GM18505 (cell line): ENCODE measurements around the gene ZMYND19.
"Not testable (repeated sequence)": the region's sequence is repeated elsewhere in the genome, so short reads cannot be mapped to it uniquely, and the experiment has no call there.

Source experiments
- ATAC-seq: cut with Tn5 transposase; IDR thresholded peaks from one replicate; pipeline ENCODE4 v1.9.1; 2021; ENCODE audit not compliant: unreplicated experiment
- POLR2A ChIP-seq: IDR thresholded peaks from 4 replicates; pipeline ENCODE4 v1.6.1; 2011; ENCODE audit warnings: borderline replicate concordance; ENCODE audit not compliant: insufficient read depth, insufficient read length; ENCODE audit errors: extremely low read depth

The ZMYND19 gene

DNA sequence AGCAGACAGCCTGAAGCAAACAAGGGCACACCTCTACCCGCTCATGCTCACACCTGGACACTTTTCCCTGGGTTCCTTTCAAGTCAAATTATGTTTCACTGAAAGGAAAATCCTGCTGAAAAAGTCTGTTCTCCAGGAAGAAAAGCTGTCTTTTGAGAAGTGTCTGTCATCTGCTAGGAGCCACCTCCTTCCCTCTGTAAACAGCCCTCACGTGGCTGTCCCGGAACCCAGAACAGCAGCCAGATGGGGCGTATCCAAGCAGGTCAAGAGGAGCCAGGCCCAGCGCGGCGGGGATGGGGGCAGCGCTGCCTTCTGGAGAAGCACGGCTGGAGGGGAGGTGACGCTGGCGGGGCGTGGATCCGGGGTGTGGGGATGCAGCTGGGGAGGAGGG lies 40.1 kb downstream of the ZMYND19 start, which contains the start of gene PNPLA7:
TSS of gene PNPLA7 (minus strand) at position 172 of the 391 bp plus-strand sequence. CDS start 205 bp downstream, outside the sequence.
- no peak for TF ChIP-seq POLR2A
- no peak for ATAC-seq

GRCh38 chr9:137547687-137548543 lies 42.4 kb downstream of the ZMYND19 start:
- ATAC-seq = no peak

GRCh38 chr9:137545123-137545522 lies 45.2 kb downstream of the ZMYND19 start:
- ATAC-seq = no peak
- no peak for TF ChIP-seq POLR2A

More at GRCh38 chr9:137547687-137548543, 42.4 kb downstream of the ZMYND19 start:
- no peak for TF ChIP-seq POLR2A

DNA sequence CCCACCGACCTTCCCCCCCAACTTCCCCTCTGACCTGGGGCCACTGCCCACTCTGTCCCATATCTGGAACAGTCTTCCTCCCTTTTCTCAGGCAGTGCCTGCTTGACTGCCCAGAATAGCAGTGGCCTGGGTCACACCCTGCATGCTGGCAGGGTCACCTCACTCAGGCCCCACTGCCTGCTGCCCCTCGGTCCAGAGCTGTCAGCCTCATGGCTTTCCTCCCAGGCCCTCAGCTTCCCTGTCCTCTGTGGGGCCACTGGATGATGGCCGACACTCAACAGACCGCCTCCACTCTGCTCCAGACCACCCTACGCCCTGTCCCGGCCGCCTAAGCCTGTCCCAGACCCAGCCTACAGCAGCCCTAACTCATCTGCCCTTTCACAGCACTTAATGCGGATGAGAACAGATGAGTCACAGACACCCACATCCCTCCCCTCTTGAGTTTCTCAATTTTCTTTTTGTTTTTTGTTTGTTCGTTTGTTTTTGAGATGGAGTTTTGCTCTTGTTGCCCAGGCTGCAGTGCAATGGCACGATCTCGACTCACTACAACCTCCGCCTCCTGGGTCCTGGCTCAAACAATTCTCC lies 46.0 kb downstream of the ZMYND19 start:
- ATAC-seq = no peak
- no peak for TF ChIP-seq POLR2A

DNA sequence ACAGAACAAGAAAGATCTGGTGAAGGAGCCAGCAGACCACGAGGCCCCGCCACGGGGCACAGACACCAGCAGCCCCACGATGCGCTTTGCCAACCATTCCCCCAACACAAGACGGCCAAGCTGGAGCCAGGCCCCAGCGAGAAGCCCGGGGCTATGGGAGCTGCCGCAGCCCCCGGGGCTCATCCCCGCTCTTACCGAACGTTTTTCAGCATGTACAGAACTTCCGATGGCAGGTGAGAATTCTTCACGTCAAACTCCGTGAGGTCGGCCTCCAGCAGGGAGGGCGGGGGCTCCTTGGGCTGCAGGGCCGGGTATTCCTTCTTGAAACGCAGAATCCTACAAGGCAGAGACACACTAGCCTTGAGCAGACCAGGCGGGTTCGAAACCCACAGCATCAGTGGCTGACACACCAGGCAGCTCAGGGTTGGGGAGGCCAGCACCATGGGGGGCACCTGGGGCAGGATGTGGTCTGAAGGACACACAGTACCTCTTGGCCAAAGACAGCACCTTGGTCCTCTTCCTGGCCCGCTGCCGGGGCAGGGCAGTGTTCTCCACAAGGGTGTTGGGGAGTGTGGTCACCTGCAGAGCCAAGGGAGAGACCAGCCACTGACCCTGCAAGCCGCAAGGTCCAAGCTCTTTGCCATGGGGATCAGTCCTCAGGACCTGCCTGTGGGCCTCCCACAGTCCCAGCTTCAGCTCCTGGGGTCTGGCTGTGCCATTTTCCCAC lies 46.9 kb downstream of the ZMYND19 start:
- no peak for ATAC-seq

DNA sequence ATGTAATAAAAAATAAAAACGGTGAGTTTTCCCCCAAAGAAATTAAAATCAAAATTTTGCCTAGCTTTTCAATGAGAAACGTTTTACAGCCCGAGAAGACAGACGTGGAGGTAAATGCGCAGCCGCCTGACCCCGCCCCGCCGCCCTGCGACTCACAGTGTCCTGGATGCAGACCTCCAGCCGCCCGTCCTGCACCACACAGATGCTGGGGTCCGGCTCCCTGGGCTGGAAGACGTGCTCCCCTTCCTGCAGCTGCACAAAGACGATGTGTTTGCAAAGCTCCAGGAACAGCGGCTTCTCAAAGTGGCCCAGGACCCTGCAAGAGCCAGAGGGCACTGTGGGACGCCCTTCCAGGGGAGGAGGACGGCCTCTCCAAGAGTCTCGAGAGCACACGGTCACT lies 47.8 kb downstream of the ZMYND19 start:
- TF ChIP-seq POLR2A = no peak

More for the DNA sequence above, 46.9 kb downstream of the ZMYND19 start:
- no peak for TF ChIP-seq POLR2A

DNA sequence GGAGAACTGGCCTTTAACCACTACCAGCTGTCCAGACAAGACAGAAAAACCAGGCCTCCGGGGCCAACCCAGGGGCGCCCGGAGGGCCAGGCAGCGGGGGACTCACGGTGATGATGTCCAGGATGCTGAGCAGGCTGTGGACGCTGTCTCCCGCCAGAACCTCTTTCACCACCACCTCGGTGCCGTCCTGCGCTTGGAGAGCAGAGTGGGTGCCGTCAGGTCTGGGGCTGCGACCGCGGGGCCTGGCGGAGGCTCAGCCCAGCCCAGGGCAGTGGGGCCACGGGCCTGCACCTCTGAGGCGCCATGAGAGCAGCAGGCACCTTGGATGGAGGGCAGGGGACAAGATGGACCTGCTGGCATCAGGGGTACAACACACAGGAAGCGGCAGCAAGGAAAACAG lies 49.8 kb downstream of the ZMYND19 start:
- TF ChIP-seq POLR2A = no peak
- ATAC-seq = no peak

More for the DNA sequence above, 47.8 kb downstream of the ZMYND19 start:
- ATAC-seq = no peak

DNA sequence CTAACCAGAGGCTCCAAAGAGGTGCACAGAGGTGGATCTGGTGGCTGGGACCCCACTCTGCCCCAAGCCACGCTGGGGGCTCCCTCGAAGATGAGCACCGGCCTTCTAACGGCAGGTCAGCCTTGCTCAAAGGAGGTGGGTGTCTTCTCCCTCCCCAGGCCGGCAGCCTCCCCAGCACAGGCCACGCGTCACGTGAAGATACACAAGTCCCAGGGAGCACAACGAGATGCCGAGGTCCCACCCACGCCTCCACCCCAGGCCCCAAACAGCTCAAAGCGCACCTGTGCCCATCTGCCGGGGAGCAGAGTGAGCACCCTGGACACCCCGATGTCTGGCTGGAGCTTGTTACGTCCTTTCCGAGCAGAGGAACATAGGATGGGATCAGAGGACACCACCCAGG lies 52.3 kb downstream of the ZMYND19 start:
- no peak for TF ChIP-seq POLR2A
- ATAC-seq = no peak

GRCh38 chr9:137536594-137537131 lies 53.6 kb downstream of the ZMYND19 start:
- not testable (repeated sequence) for ATAC-seq

GRCh38 chr9:137535120-137535428 lies 55.2 kb downstream of the ZMYND19 start:
- no peak for TF ChIP-seq POLR2A
- ATAC-seq = no peak

DNA sequence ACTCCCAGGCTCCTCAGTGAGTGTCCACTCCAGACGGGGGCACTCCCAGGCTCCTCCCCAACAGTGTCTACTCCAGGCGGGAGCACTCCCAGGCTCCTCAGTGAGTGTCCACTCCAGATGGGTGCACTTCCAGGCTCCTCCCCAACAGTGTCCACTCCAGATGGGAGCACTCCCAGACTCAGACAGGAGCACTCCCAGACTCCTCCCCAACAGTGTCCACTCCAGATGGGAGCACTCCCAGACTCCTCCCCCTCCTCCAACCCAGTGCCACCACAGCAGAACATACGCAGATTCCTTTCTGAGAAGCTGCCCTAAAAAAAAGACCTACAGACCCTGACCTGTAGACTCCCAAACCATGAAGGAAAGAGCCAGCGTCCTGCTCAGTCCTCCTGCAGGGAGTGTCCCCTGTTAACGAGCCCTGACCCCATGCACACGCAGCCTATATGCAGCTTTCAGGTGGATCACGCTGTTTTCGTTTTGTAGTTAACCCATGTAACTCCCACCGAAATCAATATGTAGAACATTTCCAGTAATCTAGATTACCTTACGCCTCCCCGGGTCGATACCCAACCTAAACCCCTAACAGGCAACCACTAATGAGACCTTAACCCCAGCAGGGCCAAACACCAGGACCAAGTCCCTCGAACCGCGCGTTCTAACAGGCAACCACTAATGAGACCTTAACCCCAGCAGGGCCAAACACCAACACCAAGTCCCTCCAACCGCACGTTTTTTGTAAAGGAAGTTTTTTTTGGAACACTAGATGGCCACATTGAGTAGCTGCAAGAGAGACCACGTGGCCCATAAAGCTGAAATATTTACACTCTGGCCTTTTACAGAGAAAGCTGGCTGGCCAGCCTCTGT lies 55.8 kb downstream of the ZMYND19 start:
- no peak for TF ChIP-seq POLR2A
- ATAC-seq = no peak

GRCh38 chr9:137532891-137533468 lies 57.3 kb downstream of the ZMYND19 start:
- ATAC-seq = not testable (repeated sequence)
